ENCODE results near the gene GCK. TPM values are rescaled to one million over a fixed set of nuclear protein-coding genes. Genes with fewer than 3 reads are reported as not detected.

GCK gene
- total RNA-seq, 4 donors from 2014 or later: 0.16 to 0.96 TPM; not detected in 2

DNA sequence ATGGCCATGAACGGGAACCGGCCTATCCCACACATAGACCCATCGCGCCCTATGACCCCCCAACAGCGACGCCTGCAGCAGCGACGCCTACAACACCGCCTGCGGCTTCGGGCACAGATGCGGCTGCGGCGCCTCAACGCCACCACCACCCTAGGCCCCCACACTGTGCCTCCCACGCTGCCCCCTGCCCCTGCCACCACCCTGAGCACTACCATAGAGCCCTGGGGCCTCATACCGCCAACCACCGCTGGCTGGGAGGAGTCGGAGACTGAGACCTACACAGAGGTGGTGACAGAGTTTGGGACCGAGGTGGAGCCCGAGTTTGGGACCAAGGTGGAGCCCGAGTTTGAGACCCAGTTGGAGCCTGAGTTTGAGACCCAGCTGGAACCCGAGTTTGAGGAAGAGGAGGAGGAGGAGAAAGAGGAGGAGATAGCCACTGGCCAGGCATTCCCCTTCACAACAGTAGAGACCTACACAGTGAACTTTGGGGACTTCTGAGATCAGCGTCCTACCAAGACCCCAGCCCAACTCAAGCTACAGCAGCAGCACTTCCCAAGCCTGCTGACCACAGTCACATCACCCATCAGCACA, 75.4 kb downstream of the GCK start:
- in situ Hi-C loops (cut with MboI; ENCODE audit: low pct_ligation_motif_present in 1 of 4, low pct_unique_long_range_greater_than_20kb in 1 of 4, low sequenced_read_pairs in 3 of 4) (no loop called here), intact Hi-C loops (cut with DNase I; ENCODE audit: low total_unique reads) (no loop called here)
- H3K36me3 ChIP-seq: no peaks in the 10 kb centered on the region
- DNase-seq: no peak
- H3K4me1 ChIP-seq: no peaks in the 10 kb centered on the region
- H3K9me3 ChIP-seq: no peaks in the 10 kb centered on the region
- no peak for TF ChIP-seq EP300 (IDR thresholded peaks at IDR 0.05; ENCODE audit: low read depth)
- TF ChIP-seq, protein P1, sequence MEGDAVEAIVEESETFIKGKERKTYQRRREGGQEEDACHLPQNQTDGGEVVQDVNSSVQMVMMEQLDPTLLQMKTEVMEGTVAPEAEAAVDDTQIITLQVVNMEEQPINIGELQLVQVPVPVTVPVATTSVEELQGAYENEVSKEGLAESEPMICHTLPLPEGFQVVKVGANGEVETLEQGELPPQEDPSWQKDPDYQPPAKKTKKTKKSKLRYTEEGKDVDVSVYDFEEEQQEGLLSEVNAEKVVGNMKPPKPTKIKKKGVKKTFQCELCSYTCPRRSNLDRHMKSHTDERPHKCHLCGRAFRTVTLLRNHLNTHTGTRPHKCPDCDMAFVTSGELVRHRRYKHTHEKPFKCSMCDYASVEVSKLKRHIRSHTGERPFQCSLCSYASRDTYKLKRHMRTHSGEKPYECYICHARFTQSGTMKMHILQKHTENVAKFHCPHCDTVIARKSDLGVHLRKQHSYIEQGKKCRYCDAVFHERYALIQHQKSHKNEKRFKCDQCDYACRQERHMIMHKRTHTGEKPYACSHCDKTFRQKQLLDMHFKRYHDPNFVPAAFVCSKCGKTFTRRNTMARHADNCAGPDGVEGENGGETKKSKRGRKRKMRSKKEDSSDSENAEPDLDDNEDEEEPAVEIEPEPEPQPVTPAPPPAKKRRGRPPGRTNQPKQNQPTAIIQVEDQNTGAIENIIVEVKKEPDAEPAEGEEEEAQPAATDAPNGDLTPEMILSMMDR (IDR thresholded peaks at IDR 0.05): no peak
- no peak for TF ChIP-seq POLR2A (IDR thresholded peaks at IDR 0.05)
- no peak for TF ChIP-seq POLR2AphosphoS5 (IDR thresholded peaks at IDR 0.05)
- no peak overlapping the region for H3K27ac ChIP-seq
- no peaks in the 10 kb centered on the region for H3K27me3 ChIP-seq
- no peak overlapping the region for H3K4me3 ChIP-seq
- 80 to 89% methylated on average over 2 to 22 of the region's 24 CpGs for WGBS, 2 donors (ENCODE audit: low coverage in 1 of 2)

DNA sequence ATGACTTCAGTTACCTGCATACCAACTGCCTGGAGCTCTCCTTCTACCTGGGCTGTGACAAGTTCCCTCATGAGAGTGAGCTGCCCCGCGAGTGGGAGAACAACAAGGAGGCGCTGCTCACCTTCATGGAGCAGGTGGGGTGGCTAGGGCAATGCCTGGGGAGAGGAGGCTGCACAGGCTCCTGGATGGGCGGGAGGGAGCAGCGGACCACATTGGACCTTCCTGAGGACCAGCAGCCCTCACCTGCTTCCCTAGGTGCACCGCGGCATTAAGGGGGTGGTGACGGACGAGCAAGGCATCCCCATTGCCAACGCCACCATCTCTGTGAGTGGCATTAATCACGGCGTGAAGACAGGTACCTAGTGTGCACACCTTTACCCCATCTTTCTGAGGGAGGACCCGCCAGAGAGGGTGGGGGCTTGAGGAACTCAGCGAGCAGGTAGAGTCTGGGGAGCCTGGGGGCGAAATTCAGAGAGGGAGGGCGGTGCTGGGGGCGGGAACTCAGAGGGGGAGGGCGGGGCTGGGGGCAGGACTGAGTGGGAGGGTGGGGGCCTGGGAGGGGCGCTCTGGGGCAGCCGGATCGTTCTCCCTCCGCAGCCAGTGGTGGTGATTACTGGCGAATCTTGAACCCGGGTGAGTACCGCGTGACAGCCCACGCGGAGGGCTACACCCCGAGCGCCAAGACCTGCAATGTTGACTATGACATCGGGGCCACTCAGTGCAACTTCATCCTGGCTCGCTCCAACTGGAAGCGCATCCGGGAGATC, 76.1 kb downstream of the GCK start:
- Histone ChIP-seq H3K4me3 (no peak overlapping the region), H3K27me3 (no peaks in the 10 kb centered on the region), H3K27ac (no peak overlapping the region), H3K9me3 (no peaks in the 10 kb centered on the region), H3K36me3 (no peaks in the 10 kb centered on the region), H3K4me1 (no peaks in the 10 kb centered on the region)
- no peak for DNase-seq
- in situ Hi-C loops (cut with MboI; ENCODE audit: low pct_ligation_motif_present in 1 of 4, low pct_unique_long_range_greater_than_20kb in 1 of 4, low sequenced_read_pairs in 3 of 4): no loop called here
- intact Hi-C loops (cut with DNase I; ENCODE audit: low total_unique reads): no loop called here
- TF ChIP-seq, protein P1 (IDR thresholded peaks at IDR 0.05): no peak
- no peak for TF ChIP-seq POLR2A (IDR thresholded peaks at IDR 0.05)
- no peak for TF ChIP-seq POLR2AphosphoS5 (IDR thresholded peaks at IDR 0.05)
- no peak for TF ChIP-seq EP300 (IDR thresholded peaks at IDR 0.05; ENCODE audit: low read depth)
- WGBS, 2 donors (ENCODE audit: low coverage in 1 of 2): 87% methylated on average over 31 of the region's 34 CpGs; no CpG with 5 or more reads in 1 of the 2 donors

DNA sequence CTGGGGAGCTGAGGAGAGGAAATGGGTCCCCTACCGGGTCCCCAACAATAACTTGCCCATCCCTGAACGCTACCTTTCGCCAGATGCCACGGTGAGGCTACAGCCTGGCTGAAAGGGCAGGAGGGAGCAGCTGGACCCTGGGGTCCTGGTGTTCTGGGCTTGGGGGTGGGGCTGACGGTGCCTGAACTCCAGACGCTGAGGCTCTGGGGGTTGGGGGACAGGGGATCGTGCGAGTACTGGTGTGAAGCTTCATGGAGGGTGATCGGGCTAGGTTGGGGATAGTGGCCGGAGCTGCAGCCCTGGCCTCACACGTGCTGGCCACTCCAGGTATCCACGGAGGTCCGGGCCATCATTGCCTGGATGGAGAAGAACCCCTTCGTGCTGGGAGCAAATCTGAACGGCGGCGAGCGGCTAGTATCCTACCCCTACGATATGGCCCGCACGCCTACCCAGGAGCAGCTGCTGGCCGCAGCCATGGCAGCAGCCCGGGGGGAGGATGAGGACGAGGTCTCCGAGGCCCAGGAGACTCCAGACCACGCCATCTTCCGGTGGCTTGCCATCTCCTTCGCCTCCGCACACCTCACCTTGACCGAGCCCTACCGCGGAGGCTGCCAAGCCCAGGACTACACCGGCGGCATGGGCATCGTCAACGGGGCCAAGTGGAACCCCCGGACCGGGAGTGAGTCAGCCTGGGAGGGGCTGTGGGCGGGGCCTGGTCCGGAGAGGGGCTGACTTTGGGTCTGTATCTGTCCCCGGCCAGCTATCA, 76.8 kb downstream of the GCK start:
- H3K27me3 ChIP-seq: no peaks in the 10 kb centered on the region
- no peak overlapping the region for H3K4me3 ChIP-seq
- TF ChIP-seq, protein P1 (IDR thresholded peaks at IDR 0.05): no peak
- TF ChIP-seq POLR2A (IDR thresholded peaks at IDR 0.05) (no peak), POLR2AphosphoS5 (IDR thresholded peaks at IDR 0.05) (no peak), EP300 (IDR thresholded peaks at IDR 0.05; ENCODE audit: low read depth) (no peak)
- no peak overlapping the region for H3K27ac ChIP-seq
- intact Hi-C loops (cut with DNase I; ENCODE audit: low total_unique reads) (no loop called here), in situ Hi-C loops (cut with MboI; ENCODE audit: low pct_ligation_motif_present in 1 of 4, low pct_unique_long_range_greater_than_20kb in 1 of 4, low sequenced_read_pairs in 3 of 4) (no loop called here)
- 76% methylated on average over 41 of the region's 41 CpGs; no CpG with 5 or more reads in 1 of the 2 donors for WGBS, 2 donors (ENCODE audit: low coverage in 1 of 2)
- no peak for DNase-seq
- no peaks in the 10 kb centered on the region for H3K9me3 ChIP-seq
- H3K36me3 ChIP-seq: no peaks in the 10 kb centered on the region
- no peaks in the 10 kb centered on the region for H3K4me1 ChIP-seq

DNA sequence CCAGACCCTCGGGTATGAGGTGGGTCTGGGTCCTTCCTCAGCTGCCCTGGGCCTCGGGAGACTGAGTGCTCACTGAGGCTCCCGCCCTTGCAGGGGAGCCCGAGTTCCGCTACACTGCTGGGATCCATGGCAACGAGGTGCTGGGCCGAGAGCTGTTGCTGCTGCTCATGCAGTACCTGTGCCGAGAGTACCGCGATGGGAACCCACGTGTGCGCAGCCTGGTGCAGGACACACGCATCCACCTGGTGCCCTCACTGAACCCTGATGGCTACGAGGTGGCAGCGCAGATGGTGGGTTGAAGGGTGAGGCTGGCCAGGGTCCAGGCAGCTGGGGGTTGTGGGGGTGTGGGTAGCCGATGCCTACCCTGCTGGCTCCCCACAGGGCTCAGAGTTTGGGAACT, 77.5 kb downstream of the GCK start:
- no peak for TF ChIP-seq POLR2AphosphoS5 (IDR thresholded peaks at IDR 0.05)
- TF ChIP-seq POLR2A (IDR thresholded peaks at IDR 0.05): no peak
- TF ChIP-seq EP300 (IDR thresholded peaks at IDR 0.05; ENCODE audit: low read depth): no peak
- TF ChIP-seq, protein P1 (IDR thresholded peaks at IDR 0.05): no peak
- intact Hi-C loops (cut with DNase I; ENCODE audit: low total_unique reads): no loop called here
- Histone ChIP-seq H3K27me3 (no peaks in the 10 kb centered on the region), H3K9me3 (no peaks in the 10 kb centered on the region), H3K4me1 (no peaks in the 10 kb centered on the region), H3K4me3 (no peak overlapping the region), H3K27ac (no peak overlapping the region), H3K36me3 (no peaks in the 10 kb centered on the region)
- in situ Hi-C loops (cut with MboI; ENCODE audit: low pct_ligation_motif_present in 1 of 4, low pct_unique_long_range_greater_than_20kb in 1 of 4, low sequenced_read_pairs in 3 of 4): no loop called here
- DNase-seq: no peak
- 66% methylated on average over 15 of the region's 16 CpGs; no CpG with 5 or more reads in 1 of the 2 donors for WGBS, 2 donors (ENCODE audit: low coverage in 1 of 2)
